Osteocyte (in vitro differentiated cells): ENCODE measurements around the gene EPAS1. TPM values are rescaled to one million over a fixed set of nuclear protein-coding genes. Genes with fewer than 3 reads are reported as not detected.

Source experiments
- DNase-seq: peaks from one replicate; pipeline ENCODE4 v3.0.0; 2021; ENCODE audit warnings: mixed read lengths; ENCODE audit not compliant: unreplicated experiment; ENCODE audit errors: extremely low spot score
- H3K27ac Mint-ChIP-seq: one replicate; pipeline ENCODE4 v1.8.0; 2021; ENCODE audit warnings: mild to moderate bottlenecking, mixed read lengths; ENCODE audit not compliant: unreplicated experiment
- H3K27me3 Mint-ChIP-seq: one replicate; pipeline ENCODE4 v1.8.0; 2021; ENCODE audit warnings: mixed read lengths; ENCODE audit not compliant: unreplicated experiment
- H3K36me3 Mint-ChIP-seq: one replicate; pipeline ENCODE4 v1.8.0; 2021; ENCODE audit warnings: mixed read lengths; ENCODE audit not compliant: unreplicated experiment
- H3K4me1 Mint-ChIP-seq: one replicate; pipeline ENCODE4 v1.8.0; 2021; ENCODE audit warnings: mixed read lengths; ENCODE audit not compliant: unreplicated experiment
- H3K4me3 Mint-ChIP-seq: one replicate; pipeline ENCODE4 v1.8.0; 2021; ENCODE audit warnings: mild to moderate bottlenecking, moderate library complexity, mixed read lengths; ENCODE audit not compliant: unreplicated experiment
- H3K9me3 Mint-ChIP-seq: one replicate; pipeline ENCODE4 v1.8.0; 2021; ENCODE audit warnings: mixed read lengths; ENCODE audit not compliant: unreplicated experiment
- CTCF ChIP-seq: fragments of 200-600 bp; sonication (generic); IDR thresholded peaks from 2 replicates; pipeline ENCODE4 v1.5.0; 2021; ENCODE audit warnings: antibody characterized with exemption, mild to moderate bottlenecking, moderate library complexity
- total RNA-seq: library from RNA; stranded (reverse); gene quantifications from 2 replicates; pipeline ENCODE4 v1.2.1, GENCODE V29; 2021

Gene EPAS1
- total RNA-seq, 1 donor from 2014 or later = 14.1 TPM

GRCh38 chr2:46404181-46404759 is 107.1 kb downstream of the EPAS1 start:
- Mint-ChIP-seq H3K4me3 (no peak overlapping the region), H3K27ac (no peak overlapping the region), H3K4me1 (no peaks in the 10 kb centered on the region), H3K9me3 (no peaks in the 10 kb centered on the region), H3K36me3 (no peaks in the 10 kb centered on the region), H3K27me3 (peaks cover 34% of the 10 kb centered on the region)
- DNase-seq = no peak
- TF ChIP-seq CTCF = no peak

GRCh38 chr2:46407852-46408455 is 110.7 kb downstream of the EPAS1 start:
- Mint-ChIP-seq H3K9me3 (no peaks in the 10 kb centered on the region), H3K27me3 (peaks cover 17% of the 10 kb centered on the region), H3K27ac (no peak overlapping the region), H3K4me3 (no peak overlapping the region), H3K36me3 (no peaks in the 10 kb centered on the region), H3K4me1 (no peaks in the 10 kb centered on the region)
- TF ChIP-seq CTCF = no peak
- DNase-seq = no peak

- no peaks in the 10 kb centered on the region for H3K9me3 Mint-ChIP-seq
- peaks cover 21% of the 10 kb centered on the region for H3K27me3 Mint-ChIP-seq
- no peaks in the 10 kb centered on the region for H3K36me3 Mint-ChIP-seq
- H3K4me1 Mint-ChIP-seq = no peaks in the 10 kb centered on the region
- no peak overlapping the region for H3K4me3 Mint-ChIP-seq
- TF ChIP-seq CTCF = no peak
- DNase-seq = no peak
- no peak overlapping the region for H3K27ac Mint-ChIP-seq
Measured at GRCh38 chr2:46409756-46410155, 112.5 kb downstream of the EPAS1 start.

GRCh38 chr2:46410273-46411244 is 113.4 kb downstream of the EPAS1 start:
- Mint-ChIP-seq H3K9me3 (peaks cover 4% of the 10 kb centered on the region), H3K4me1 (no peaks in the 10 kb centered on the region), H3K36me3 (peaks cover 1% of the 10 kb centered on the region), H3K27ac (no peak overlapping the region), H3K4me3 (no peak overlapping the region), H3K27me3 (peaks cover 24% of the 10 kb centered on the region)
- DNase-seq = no peak
- no peak for TF ChIP-seq CTCF

- Mint-ChIP-seq H3K36me3 (peaks cover 1% of the 10 kb centered on the region), H3K4me3 (no peak overlapping the region), H3K27ac (no peak overlapping the region), H3K27me3 (peaks cover 21% of the 10 kb centered on the region), H3K4me1 (no peaks in the 10 kb centered on the region), H3K9me3 (peaks cover 10% of the 10 kb centered on the region)
- DNase-seq = no peak
- no peak for TF ChIP-seq CTCF
Measured at GRCh38 chr2:46411245-46411641, 114.0 kb downstream of the EPAS1 start.
